Ovary (tissue), 3 donors: ENCODE measurements around the gene ST8SIA4.

ENCODE experiments used
- EP300 ChIP-seq: sonication (generic); formaldehyde crosslinking; IDR thresholded peaks from one replicate; pipeline ENCODE4 v1.6.1; 2017; ENCODE audit warnings: antibody characterized with exemption
- POLR2A ChIP-seq: fragments of 450-650 bp; IDR thresholded peaks from one replicate; pipeline ENCODE4 v1.6.1; 2017; ENCODE audit warnings: antibody characterized with exemption, mild to moderate bottlenecking, moderate library complexity
- TF ChIP-seq, protein P1 (sequence below), 3 donors: fragments of 450-650 bp in 2 of 3; fragments of 200-600 bp in 1 of 3; IDR thresholded peaks; one replicate each; pipeline versions ENCODE4 v1.5.1 to v1.8.0; 2016 to 2022; ENCODE audit warnings: antibody characterized with exemption in 3 of 3, mild to moderate bottlenecking in 1 of 3
- donor health status: DM: no; HTN: no; CAD: no.

GRCh38 chr5:100860407-100860806 is 42.7 kb downstream of the ST8SIA4 start:
- TF ChIP-seq, protein P1, sequence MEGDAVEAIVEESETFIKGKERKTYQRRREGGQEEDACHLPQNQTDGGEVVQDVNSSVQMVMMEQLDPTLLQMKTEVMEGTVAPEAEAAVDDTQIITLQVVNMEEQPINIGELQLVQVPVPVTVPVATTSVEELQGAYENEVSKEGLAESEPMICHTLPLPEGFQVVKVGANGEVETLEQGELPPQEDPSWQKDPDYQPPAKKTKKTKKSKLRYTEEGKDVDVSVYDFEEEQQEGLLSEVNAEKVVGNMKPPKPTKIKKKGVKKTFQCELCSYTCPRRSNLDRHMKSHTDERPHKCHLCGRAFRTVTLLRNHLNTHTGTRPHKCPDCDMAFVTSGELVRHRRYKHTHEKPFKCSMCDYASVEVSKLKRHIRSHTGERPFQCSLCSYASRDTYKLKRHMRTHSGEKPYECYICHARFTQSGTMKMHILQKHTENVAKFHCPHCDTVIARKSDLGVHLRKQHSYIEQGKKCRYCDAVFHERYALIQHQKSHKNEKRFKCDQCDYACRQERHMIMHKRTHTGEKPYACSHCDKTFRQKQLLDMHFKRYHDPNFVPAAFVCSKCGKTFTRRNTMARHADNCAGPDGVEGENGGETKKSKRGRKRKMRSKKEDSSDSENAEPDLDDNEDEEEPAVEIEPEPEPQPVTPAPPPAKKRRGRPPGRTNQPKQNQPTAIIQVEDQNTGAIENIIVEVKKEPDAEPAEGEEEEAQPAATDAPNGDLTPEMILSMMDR (IDR thresholded peaks at IDR 0.05): no peak
- TF ChIP-seq POLR2A: no peak
- no peak for TF ChIP-seq EP300
